Heart left ventricle (tissue), 13 donors: ENCODE results near the gene PDCL2.

Experiments
- CTCF ChIP-seq, 12 donors: fragments of 200-600 bp; sonication (generic) in 4 of 12; IDR thresholded peaks; one replicate each; pipeline versions ENCODE4 v1.5.0 to v1.8.0; 2018 to 2022; ENCODE audit warnings: antibody characterized with exemption in 12 of 12, mild to moderate bottlenecking in 5 of 12
- POLR2A ChIP-seq, 2 donors: fragments of 450-650 bp; IDR thresholded peaks; one replicate each; pipeline ENCODE4 v1.6.1; 2017; ENCODE audit warnings: antibody characterized with exemption in 2 of 2, mild to moderate bottlenecking in 2 of 2, moderate library complexity in 2 of 2
- donor health status: ischemic (EF 13 %, LVEDD 7.1; RV severe dilation, severe dysfunction).
- donor health status: DM: no; HTN: yes; CAD: no.
- donor health status: DM: no; HTN: no; CAD: no.
- donor health status: ischemic (EF 25% LVEDD 6.9; RV normal size, moderate dysfunction).
- donor health status: ischemic (EF 25% LVEDD 5.7; RV mildly dilated, moderate dysfunction).
- donor health status: ischemic (EF 35%, LVEDD 5.7; RV mildly dilated, moderate dysfunction).
- donor health status: nonischemic (EF 11% LVEDD 7.7; RV severe dilation, severe dysfunction).
- donor health status: DM: yes; HTN: yes; CAD: no.
- donor health status: PGD.
- donor health status: ischemic (EF 29% LVEDD 5.4; RV normal size, mild dysfunction).
- donor health status: nonischemic (EF 23%, LVEDD 6.1; RV moderate dilation, normal function).

- TF ChIP-seq CTCF (IDR thresholded peaks at IDR 0.05) (no peak), POLR2A (IDR thresholded peaks at IDR 0.05) (no peak)
Observed at GRCh38 chr4:55510685-55511084, 81.4 kb downstream of the PDCL2 start.
